AG04450 (cell line): ENCODE measurements around the gene MACROD2. TPM values are rescaled to one million over a fixed set of nuclear protein-coding genes. Genes with fewer than 3 reads are reported as not detected.

Experiments used
- CTCF ChIA-PET: fragments of 300-600, 350-600 bp; formaldehyde crosslinking; extraction: SDS; loops from one replicate; lab custom pipeline; 2022; ENCODE audit warnings: antibody characterized with exemption, inconsistent platforms; lab: Charles Lee
- POLR2A ChIA-PET: fragments of 350-600 bp; formaldehyde crosslinking; extraction: SDS; loops from one replicate; lab custom pipeline; 2021; ENCODE audit warnings: antibody characterized with exemption, inconsistent platforms; lab: Yijun Ruan, JAX
- DNase-seq: peaks from one replicate; pipeline ENCODE4 v3.0.0-alpha.2; 2011; ENCODE audit warnings: low read depth, low spot score
- H3K27ac ChIP-seq: one replicate; pipeline ENCODE4 v1.5.1; 2012; ENCODE audit warnings: low read depth, low read length, control low read depth
- H3K27me3 ChIP-seq: one replicate; pipeline ENCODE4 v1.6.0; 2012; ENCODE audit warnings: low read length; ENCODE audit not compliant: control insufficient read depth, insufficient read depth
- H3K4me3 ChIP-seq: 2 replicates; pipeline ENCODE4 v1.5.1; 2011; ENCODE audit warnings: mild to moderate bottlenecking, low read depth, low read length, control low read depth
- H3K9me3 ChIP-seq: 2 replicates; pipeline ENCODE4 v1.5.1; 2012; ENCODE audit warnings: low read length; ENCODE audit not compliant: control insufficient read depth, insufficient read depth
- CTCF ChIP-seq: IDR thresholded peaks from 2 replicates; pipeline ENCODE4 v1.5.1; 2011; ENCODE audit warnings: low read depth, low read length, control low read depth, inconsistent platforms
- polyA plus RNA-seq: library from polyadenylated mRNA; depleted of rRNA; stranded (reverse); fragments of >200 nt; gene quantifications from 2 replicates; pipeline ENCODE4 v1.2.3, GENCODE V29; 2011

MACROD2 gene
- polyA plus RNA-seq, 1 experiment: 0.02 TPM

- TF ChIP-seq CTCF: no peak
- H3K4me3 ChIP-seq: no peak overlapping the region
- H3K27ac ChIP-seq: no peak overlapping the region
- no peaks in the 10 kb centered on the region for H3K9me3 ChIP-seq
- H3K27me3 ChIP-seq: no peaks in the 10 kb centered on the region
- ChIA-PET POLR2A (no interaction called here), CTCF (no interaction called here)
- no peak for DNase-seq
Measured at GRCh38 chr20:15627089-15627488, 1631.8 kb downstream of the MACROD2 start.

GRCh38 chr20:15627501-15627903 is 1632.2 kb downstream of the MACROD2 start:
- TF ChIP-seq CTCF: no peak
- Histone ChIP-seq H3K4me3 (no peak overlapping the region), H3K27ac (no peak overlapping the region), H3K9me3 (no peaks in the 10 kb centered on the region), H3K27me3 (no peaks in the 10 kb centered on the region)
- no peak for DNase-seq
- ChIA-PET POLR2A (no interaction called here), CTCF (no interaction called here)

- ChIA-PET POLR2A (no interaction called here), CTCF (no interaction called here)
- no peaks in the 10 kb centered on the region for H3K27me3 ChIP-seq
- no peak for TF ChIP-seq CTCF
- no peak overlapping the region for H3K27ac ChIP-seq
- H3K4me3 ChIP-seq: no peak overlapping the region
- no peak for DNase-seq
- no peaks in the 10 kb centered on the region for H3K9me3 ChIP-seq
Measured at GRCh38 chr20:15628851-15629353, 1633.6 kb downstream of the MACROD2 start.

GRCh38 chr20:15630360-15630759 is 1635.0 kb downstream of the MACROD2 start:
- H3K27me3 ChIP-seq: no peaks in the 10 kb centered on the region
- CTCF ChIA-PET: no interaction called here
- H3K4me3 ChIP-seq: no peak overlapping the region
- POLR2A ChIA-PET: no interaction called here
- no peaks in the 10 kb centered on the region for H3K9me3 ChIP-seq
- TF ChIP-seq CTCF: no peak
- DNase-seq: no peak
- H3K27ac ChIP-seq: no peak overlapping the region

- POLR2A ChIA-PET: no interaction called here
- CTCF ChIA-PET: no interaction called here
Measured at GRCh38 chr20:15632680-15633079, 1637.4 kb downstream of the MACROD2 start.

More at GRCh38 chr20:15632680-15633079, 1637.4 kb downstream of the MACROD2 start:
- Histone ChIP-seq H3K4me3 (no peak overlapping the region), H3K27ac (no peak overlapping the region), H3K9me3 (no peaks in the 10 kb centered on the region), H3K27me3 (no peaks in the 10 kb centered on the region)
- no peak for TF ChIP-seq CTCF
- no peak for DNase-seq
